MM.1S (cell line): ENCODE data around the gene FBXL7.
A peak's percentile ranks its signal among the peaks of the same experiment; 100 is the strongest.

ENCODE experiments used
- DNase-seq: peaks from one replicate; pipeline ENCODE4 v3.0.0-alpha.2; 2015
- H2AFZ ChIP-seq: fragments of 300-600 bp; sonication (generic); 2 replicates; pipeline ENCODE4 v1.6.0; 2016; ENCODE audit warnings: antibody characterized with exemption, low read length
- H3F3A ChIP-seq: fragments of 300-600 bp; sonication (generic); 2 replicates; pipeline ENCODE4 v1.6.1; 2016; ENCODE audit warnings: mild to moderate bottlenecking, antibody characterized with exemption, low read length, moderate library complexity, mixed read lengths; ENCODE audit not compliant: insufficient read depth
- H3K27ac ChIP-seq: fragments of 300-600 bp; sonication (generic); 2 replicates; pipeline ENCODE4 v1.5.1; 2016; ENCODE audit warnings: mild to moderate bottlenecking, low read length
- H3K27me3 ChIP-seq: fragments of 300-600 bp; sonication (generic); replicated peaks from 2 replicates; pipeline ENCODE4 v1.6.0; 2016; ENCODE audit warnings: low read length; ENCODE audit not compliant: insufficient read depth
- H3K36me3 ChIP-seq: fragments of 300-600 bp; sonication (generic); replicated peaks from 2 replicates; pipeline ENCODE4 v1.6.1; 2016; ENCODE audit warnings: mild to moderate bottlenecking, low read length, mixed read lengths; ENCODE audit not compliant: insufficient read depth
- H3K4me1 ChIP-seq: fragments of 300-600 bp; sonication (generic); 2 replicates; pipeline ENCODE4 v1.6.1; 2016; ENCODE audit warnings: low read length, mixed read lengths
- H3K4me2 ChIP-seq: fragments of 300-600 bp; sonication (generic); 2 replicates; pipeline ENCODE4 v1.6.0; 2016; ENCODE audit warnings: low read depth, low read length
- H3K4me3 ChIP-seq: fragments of 300-600 bp; sonication (generic); 2 replicates; pipeline ENCODE4 v1.5.1; 2016; ENCODE audit warnings: low read length, mixed read lengths
- H3K79me2 ChIP-seq: fragments of 300-600 bp; sonication (generic); 2 replicates; pipeline ENCODE4 v1.6.1; 2016; ENCODE audit warnings: mixed run types, low read length, mixed read lengths
- H3K9ac ChIP-seq: fragments of 300-600 bp; sonication (generic); 2 replicates; pipeline ENCODE4 v1.6.1; 2016; ENCODE audit warnings: low read length, mixed read lengths
- H3K9me2 ChIP-seq: fragments of 300-600 bp; sonication (generic); replicated peaks from 2 replicates; pipeline ENCODE4 v1.6.1; 2016; ENCODE audit warnings: mild to moderate bottlenecking, low read length, mixed read lengths; ENCODE audit not compliant: insufficient read depth
- H3K9me3 ChIP-seq: fragments of 300-600 bp; sonication (generic); replicated peaks from 2 replicates; pipeline ENCODE4 v1.6.1; 2016; ENCODE audit warnings: mild to moderate bottlenecking, low read length, mixed read lengths; ENCODE audit not compliant: insufficient read depth
- H4K20me1 ChIP-seq: fragments of 300-600 bp; sonication (generic); 2 replicates; pipeline ENCODE4 v1.6.1; 2016; ENCODE audit warnings: mild to moderate bottlenecking, low read length, moderate library complexity, mixed read lengths; ENCODE audit not compliant: insufficient read depth
- EZH2 ChIP-seq: fragments of 300-600 bp; sonication (generic); optimal IDR thresholded peaks from 2 replicates; pipeline ENCODE3; 2017; ENCODE audit warnings: low read depth, mild to moderate bottlenecking, antibody characterized with exemption, low read length, mixed read lengths
- EZH2phosphoT487 ChIP-seq: fragments of 300-600 bp; sonication (generic); IDR thresholded peaks from 2 replicates; pipeline ENCODE4 v1.6.1; 2018; ENCODE audit warnings: antibody characterized with exemption, low read length
- TF ChIP-seq, protein P1 (sequence below): fragments of 300-600 bp; sonication (generic); IDR thresholded peaks from 2 replicates; pipeline ENCODE4 v1.5.1; 2016; ENCODE audit warnings: antibody characterized with exemption, low read length, mixed read lengths

FBXL7 gene

DNA sequence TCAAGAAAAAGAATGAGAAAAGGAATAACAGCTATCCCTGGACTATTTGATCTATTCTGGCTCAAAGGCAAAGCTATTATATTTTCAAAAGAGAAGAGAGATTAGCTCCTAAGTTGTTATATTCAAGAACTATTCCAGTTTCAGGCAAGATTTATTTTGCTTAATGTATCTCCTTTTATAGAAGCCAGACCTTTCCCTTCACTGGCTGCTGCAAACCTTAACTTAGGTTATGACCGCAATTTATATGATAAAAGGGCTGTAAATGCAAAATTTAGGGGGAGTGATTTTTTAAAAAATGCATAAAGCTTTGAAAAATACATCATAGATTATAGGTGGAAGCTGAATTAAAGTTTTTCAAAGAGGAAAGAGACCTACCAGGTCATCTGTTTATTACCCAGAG, 97.8 kb downstream of the FBXL7 start:
- H3K79me2 ChIP-seq, result peaks cover 15% of the 10 kb centered on the region
- TF ChIP-seq, protein P1, sequence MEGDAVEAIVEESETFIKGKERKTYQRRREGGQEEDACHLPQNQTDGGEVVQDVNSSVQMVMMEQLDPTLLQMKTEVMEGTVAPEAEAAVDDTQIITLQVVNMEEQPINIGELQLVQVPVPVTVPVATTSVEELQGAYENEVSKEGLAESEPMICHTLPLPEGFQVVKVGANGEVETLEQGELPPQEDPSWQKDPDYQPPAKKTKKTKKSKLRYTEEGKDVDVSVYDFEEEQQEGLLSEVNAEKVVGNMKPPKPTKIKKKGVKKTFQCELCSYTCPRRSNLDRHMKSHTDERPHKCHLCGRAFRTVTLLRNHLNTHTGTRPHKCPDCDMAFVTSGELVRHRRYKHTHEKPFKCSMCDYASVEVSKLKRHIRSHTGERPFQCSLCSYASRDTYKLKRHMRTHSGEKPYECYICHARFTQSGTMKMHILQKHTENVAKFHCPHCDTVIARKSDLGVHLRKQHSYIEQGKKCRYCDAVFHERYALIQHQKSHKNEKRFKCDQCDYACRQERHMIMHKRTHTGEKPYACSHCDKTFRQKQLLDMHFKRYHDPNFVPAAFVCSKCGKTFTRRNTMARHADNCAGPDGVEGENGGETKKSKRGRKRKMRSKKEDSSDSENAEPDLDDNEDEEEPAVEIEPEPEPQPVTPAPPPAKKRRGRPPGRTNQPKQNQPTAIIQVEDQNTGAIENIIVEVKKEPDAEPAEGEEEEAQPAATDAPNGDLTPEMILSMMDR, result no peak
- no peak overlapping the region for H3K27ac ChIP-seq
- no peaks in the 10 kb centered on the region for H3K36me3 ChIP-seq
- DNase-seq, result no peak
- H3K4me3 ChIP-seq, result no peak overlapping the region
- H3K9ac ChIP-seq, result no peak overlapping the region
- H3F3A ChIP-seq, result no peaks in the 10 kb centered on the region
- no peaks in the 10 kb centered on the region for H3K4me1 ChIP-seq
- no peaks in the 10 kb centered on the region for H4K20me1 ChIP-seq
- H3K9me2 ChIP-seq, result no peaks in the 10 kb centered on the region
- H3K9me3 ChIP-seq, result no peaks in the 10 kb centered on the region
- H2AFZ ChIP-seq, result no peak overlapping the region
- no peaks in the 10 kb centered on the region for H3K27me3 ChIP-seq
- H3K4me2 ChIP-seq, result no peak overlapping the region

GRCh38 chr5:15598294-15598902, 98.4 kb downstream of the FBXL7 start:
- Histone ChIP-seq H3K9ac (no peak overlapping the region), H4K20me1 (no peaks in the 10 kb centered on the region), H3K79me2 (peaks cover 16% of the 10 kb centered on the region), H3K36me3 (no peaks in the 10 kb centered on the region), H3K4me3 (no peak overlapping the region), H3K9me3 (no peaks in the 10 kb centered on the region), H3K27me3 (no peaks in the 10 kb centered on the region), H3K4me2 (no peak overlapping the region), H3K4me1 (no peaks in the 10 kb centered on the region), H2AFZ (no peak overlapping the region), H3F3A (no peaks in the 10 kb centered on the region), H3K27ac (no peak overlapping the region), H3K9me2 (no peaks in the 10 kb centered on the region)
- TF ChIP-seq EZH2phosphoT487, result no peak
- TF ChIP-seq, protein P1, result peak; percentile 63
- peak; percentile 35 for DNase-seq

- H3K79me2 ChIP-seq, result peaks cover 19% of the 10 kb centered on the region
- no peaks in the 10 kb centered on the region for H3K9me2 ChIP-seq
- H3F3A ChIP-seq, result no peaks in the 10 kb centered on the region
- no peak overlapping the region for H3K27ac ChIP-seq
- no peak overlapping the region for H2AFZ ChIP-seq
- H4K20me1 ChIP-seq, result no peaks in the 10 kb centered on the region
- H3K9ac ChIP-seq, result no peak overlapping the region
- no peak overlapping the region for H3K4me2 ChIP-seq
- no peaks in the 10 kb centered on the region for H3K27me3 ChIP-seq
- H3K4me3 ChIP-seq, result no peak overlapping the region
- TF ChIP-seq, protein P1, result no peak
- no peaks in the 10 kb centered on the region for H3K4me1 ChIP-seq
- H3K36me3 ChIP-seq, result no peaks in the 10 kb centered on the region
- no peak for DNase-seq
- H3K9me3 ChIP-seq, result no peaks in the 10 kb centered on the region
Observed at GRCh38 chr5:15600035-15600434, 100.1 kb downstream of the FBXL7 start.

- Histone ChIP-seq H2AFZ (no peak overlapping the region), H4K20me1 (no peaks in the 10 kb centered on the region), H3K9me3 (no peaks in the 10 kb centered on the region), H3F3A (no peaks in the 10 kb centered on the region), H3K4me1 (no peaks in the 10 kb centered on the region), H3K9ac (no peak overlapping the region), H3K79me2 (peaks cover 13% of the 10 kb centered on the region; the same call in 1 of the 2 replicates), H3K4me2 (no peak overlapping the region), H3K4me3 (no peak overlapping the region), H3K27me3 (no peaks in the 10 kb centered on the region), H3K9me2 (no peaks in the 10 kb centered on the region), H3K27ac (no peak overlapping the region), H3K36me3 (no peaks in the 10 kb centered on the region)
- DNase-seq, result no peak
- TF ChIP-seq EZH2phosphoT487, result no peak
- TF ChIP-seq, protein P1, result no peak
- TF ChIP-seq EZH2, result no peak
Observed at GRCh38 chr5:15601274-15601673, 101.3 kb downstream of the FBXL7 start.
